Activated naive CD8-positive, alpha-beta T cell treated with anti-CD3 and anti-CD28 coated beads, Interleukin-2, amount 50 U/mL, for 24 hours (primary cell): ENCODE measurements around the gene MOB4.

Experiments
- ATAC-seq: fragments of 150-1000 bp; cut with Tn5 transposase; one replicate; pipeline ENCODE4 v1.10.0; 2021
- DNase-seq: peaks from one replicate; pipeline ENCODE4 v3.0.0; 2021
- H3K27ac Mint-ChIP-seq: one replicate; pipeline ENCODE4 v1.8.0; 2021; ENCODE audit warnings: mild to moderate bottlenecking, mixed read lengths
- H3K27me3 Mint-ChIP-seq: one replicate; pipeline ENCODE4 v1.8.0; 2021; ENCODE audit warnings: mixed read lengths
- H3K36me3 Mint-ChIP-seq: one replicate; pipeline ENCODE4 v1.8.0; 2021; ENCODE audit warnings: low read depth, mixed read lengths
- H3K4me1 Mint-ChIP-seq: one replicate; pipeline ENCODE4 v1.8.0; 2021; ENCODE audit warnings: mixed read lengths
- H3K4me3 Mint-ChIP-seq: one replicate; pipeline ENCODE4 v1.8.0; 2021; ENCODE audit warnings: mild to moderate bottlenecking, moderate library complexity, mixed read lengths
- H3K9me3 Mint-ChIP-seq: one replicate; pipeline ENCODE4 v1.8.0; 2021; ENCODE audit warnings: mixed read lengths

Gene MOB4

GRCh38 chr2:197500503-197501131 lies 15.2 kb upstream of the MOB4 start:
- Mint-ChIP-seq H3K4me1 (peaks cover 60% of the 10 kb centered on the region), H3K36me3 (peaks cover 84% of the 10 kb centered on the region)
- DNase-seq = no peak

DNA sequence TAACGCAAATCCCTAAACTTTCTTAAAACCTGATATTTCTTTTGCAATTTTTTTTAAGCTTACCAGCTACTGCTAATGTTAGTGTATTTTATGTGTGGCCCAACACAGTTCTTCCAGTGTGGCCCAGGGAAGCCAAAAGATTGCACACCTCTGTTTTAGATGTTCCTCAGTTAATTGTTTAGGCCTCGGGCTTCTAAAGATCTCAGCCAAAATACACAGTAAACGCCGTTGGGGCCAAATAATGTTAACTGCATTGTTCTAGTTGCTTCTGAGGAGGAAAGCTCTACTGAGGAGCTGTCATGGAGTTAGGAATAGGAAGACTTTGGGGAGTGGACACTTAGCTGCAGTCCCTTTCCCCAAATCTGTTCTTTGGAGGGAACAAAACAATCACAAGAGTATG lies 13.7 kb upstream of the MOB4 start:
- H3K4me1 Mint-ChIP-seq = peaks cover 44% of the 10 kb centered on the region
- no peaks in the 10 kb centered on the region for H3K27me3 Mint-ChIP-seq
- peak overlapping the region; percentile 97 for H3K4me3 Mint-ChIP-seq
- no peaks in the 10 kb centered on the region for H3K9me3 Mint-ChIP-seq
- no peak for DNase-seq
- peaks cover 70% of the 10 kb centered on the region for H3K36me3 Mint-ChIP-seq
- peak overlapping the region; percentile 97 for H3K27ac Mint-ChIP-seq
- ATAC-seq = no peak

More at GRCh38 chr2:197500503-197501131, 15.2 kb upstream of the MOB4 start:
- Mint-ChIP-seq H3K9me3 (no peaks in the 10 kb centered on the region), H3K27me3 (no peaks in the 10 kb centered on the region), H3K27ac (peak overlapping the region; percentile 97), H3K4me3 (peak overlapping the region; percentile 97)
- no peak for ATAC-seq

DNA sequence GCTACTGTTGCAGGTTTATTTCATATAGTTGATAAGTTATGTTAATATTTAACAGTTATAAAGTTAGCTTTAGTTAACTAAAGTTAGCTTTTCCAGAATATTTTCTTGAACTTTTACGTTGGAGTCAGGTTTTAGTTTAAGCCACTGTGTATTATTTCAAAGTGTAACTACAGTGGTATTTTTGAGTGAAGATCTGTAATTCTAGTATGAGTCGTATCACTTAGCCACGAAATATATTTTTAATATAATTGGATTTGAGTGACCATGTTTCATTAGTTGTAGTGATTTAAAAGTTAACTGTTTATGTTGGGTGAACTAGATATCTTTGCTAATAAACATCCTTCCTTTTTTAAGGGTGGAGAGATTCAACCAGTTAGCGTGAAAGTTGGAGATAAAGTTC lies 13.2 kb upstream of the MOB4 start:
- Mint-ChIP-seq H3K27ac (peak overlapping the region; percentile 97), H3K9me3 (no peaks in the 10 kb centered on the region), H3K36me3 (peaks cover 65% of the 10 kb centered on the region), H3K4me1 (peaks cover 39% of the 10 kb centered on the region), H3K27me3 (no peaks in the 10 kb centered on the region), H3K4me3 (peak overlapping the region; percentile 97)
- DNase-seq (no peak), ATAC-seq (no peak)

DNA sequence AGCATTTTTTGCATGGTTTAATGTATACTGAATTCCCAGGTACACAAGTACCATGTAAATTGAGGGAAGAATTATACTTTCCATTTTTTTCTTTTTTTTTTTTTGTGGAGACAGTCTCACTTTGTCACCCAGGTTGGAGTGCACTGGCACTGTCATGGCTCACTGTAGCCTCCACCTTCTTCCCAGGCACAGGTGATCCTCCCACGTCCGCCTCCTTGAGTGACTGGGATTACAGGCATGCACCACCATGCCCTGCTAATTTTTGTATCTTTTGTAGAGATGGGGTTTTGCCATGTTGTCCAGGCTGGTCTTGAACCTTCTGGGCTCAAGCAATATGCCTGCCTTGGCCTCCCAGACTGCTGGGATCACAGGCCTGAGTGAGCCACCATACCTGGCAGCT lies 11.9 kb upstream of the MOB4 start:
- H3K9me3 Mint-ChIP-seq = no peaks in the 10 kb centered on the region
- no peak for ATAC-seq
- H3K4me3 Mint-ChIP-seq = peak overlapping the region; percentile 53

GRCh38 chr2:197504512-197504911 lies 11.4 kb upstream of the MOB4 start:
- no peaks in the 10 kb centered on the region for H3K9me3 Mint-ChIP-seq
- peak overlapping the region; percentile 29 for H3K4me3 Mint-ChIP-seq
- peak overlapping the region; percentile 71 for H3K27ac Mint-ChIP-seq
- H3K36me3 Mint-ChIP-seq = peaks cover 52% of the 10 kb centered on the region
- DNase-seq (no peak), ATAC-seq (no peak)
- H3K27me3 Mint-ChIP-seq = no peaks in the 10 kb centered on the region
- peaks cover 32% of the 10 kb centered on the region for H3K4me1 Mint-ChIP-seq

More for the DNA sequence above, 11.9 kb upstream of the MOB4 start:
- H3K36me3 Mint-ChIP-seq = peaks cover 54% of the 10 kb centered on the region
- no peaks in the 10 kb centered on the region for H3K27me3 Mint-ChIP-seq
- H3K4me1 Mint-ChIP-seq = peaks cover 32% of the 10 kb centered on the region
- H3K27ac Mint-ChIP-seq = peak overlapping the region; percentile 71
- no peak for DNase-seq

DNA sequence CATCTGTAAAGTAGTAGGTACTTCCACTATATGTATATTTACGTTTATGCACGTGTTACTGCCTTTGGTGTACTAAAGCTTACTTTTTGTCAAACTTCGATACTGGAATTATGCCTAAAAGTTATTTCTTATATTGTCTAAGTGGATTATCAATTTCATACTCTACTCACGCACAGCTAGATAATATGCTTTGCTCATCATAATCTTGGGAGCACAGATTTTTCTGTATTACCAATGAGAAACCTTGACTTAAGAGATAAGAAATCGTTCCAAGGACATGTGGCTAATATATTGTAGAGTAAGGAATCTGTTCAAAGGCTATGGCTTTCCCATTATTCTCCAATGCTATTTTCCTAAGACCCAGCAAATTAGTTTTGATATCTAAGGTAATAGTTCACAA lies 9.2 kb upstream of the MOB4 start:
- ATAC-seq = no peak

GRCh38 chr2:197513915-197514314 lies 2.0 kb upstream of the MOB4 start:
- H3K4me3 Mint-ChIP-seq = no peak overlapping the region
- no peaks in the 10 kb centered on the region for H3K9me3 Mint-ChIP-seq
- DNase-seq (no peak), ATAC-seq (no peak)
- H3K4me1 Mint-ChIP-seq = peaks cover 29% of the 10 kb centered on the region
- H3K27me3 Mint-ChIP-seq = no peaks in the 10 kb centered on the region
- H3K27ac Mint-ChIP-seq = no peak overlapping the region
- peaks cover 4% of the 10 kb centered on the region for H3K36me3 Mint-ChIP-seq

More for the DNA sequence above, 9.2 kb upstream of the MOB4 start:
- DNase-seq = no peak
- no peaks in the 10 kb centered on the region for H3K27me3 Mint-ChIP-seq
- H3K36me3 Mint-ChIP-seq = peaks cover 39% of the 10 kb centered on the region
- no peak overlapping the region for H3K4me3 Mint-ChIP-seq
- H3K4me1 Mint-ChIP-seq = peaks cover 27% of the 10 kb centered on the region
- H3K9me3 Mint-ChIP-seq = no peaks in the 10 kb centered on the region
- H3K27ac Mint-ChIP-seq = no peak overlapping the region

GRCh38 chr2:197514754-197515153 lies 1.1 kb upstream of the MOB4 start:
- DNase-seq (no peak), ATAC-seq (no peak)
- Mint-ChIP-seq H3K27me3 (no peaks in the 10 kb centered on the region), H3K36me3 (peaks cover 10% of the 10 kb centered on the region), H3K9me3 (no peaks in the 10 kb centered on the region), H3K4me3 (peak overlapping the region; percentile 97), H3K27ac (peak overlapping the region; percentile 95), H3K4me1 (peaks cover 36% of the 10 kb centered on the region)

GRCh38 chr2:197515315-197515738 lies 539 bp upstream of the MOB4 start:
- ATAC-seq = no peak
- H3K4me1 Mint-ChIP-seq = peaks cover 37% of the 10 kb centered on the region

DNA sequence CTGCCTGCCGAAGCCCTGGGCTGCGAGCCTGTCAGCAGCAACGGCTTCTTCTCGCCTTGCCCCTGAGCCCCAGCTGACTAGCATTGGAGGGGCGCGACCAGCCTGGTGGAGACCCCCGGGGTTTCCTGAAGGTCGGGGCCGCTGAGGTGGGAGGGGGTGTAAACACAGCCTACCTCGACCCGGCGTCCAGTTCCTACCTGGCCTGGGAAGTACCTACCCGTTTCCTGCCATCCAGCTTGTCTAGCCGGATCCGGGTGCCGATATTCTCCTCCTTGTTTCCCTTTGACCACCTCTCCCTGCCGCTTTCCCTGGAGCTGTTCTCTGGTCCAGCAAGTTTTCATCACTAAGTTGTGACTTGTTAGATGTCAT lies 511 bp downstream of the MOB4 start:
- peak overlapping the region; percentile 89 for H3K27ac Mint-ChIP-seq
- no peak for ATAC-seq
- peaks cover 10% of the 10 kb centered on the region for H3K36me3 Mint-ChIP-seq
- H3K9me3 Mint-ChIP-seq = no peaks in the 10 kb centered on the region
- H3K4me3 Mint-ChIP-seq = peak overlapping the region; percentile 97
- peak; percentile 29 for DNase-seq
- H3K4me1 Mint-ChIP-seq = peaks cover 44% of the 10 kb centered on the region
- H3K27me3 Mint-ChIP-seq = no peaks in the 10 kb centered on the region

More at GRCh38 chr2:197515315-197515738, 539 bp upstream of the MOB4 start:
- Mint-ChIP-seq H3K27me3 (no peaks in the 10 kb centered on the region), H3K27ac (peak overlapping the region; percentile 95), H3K4me3 (peak overlapping the region; percentile 97), H3K36me3 (peaks cover 8% of the 10 kb centered on the region), H3K9me3 (no peaks in the 10 kb centered on the region)
- no peak for DNase-seq

GRCh38 chr2:197517150-197517549 lies 1.3 kb downstream of the MOB4 start:
- H3K4me3 Mint-ChIP-seq = peak overlapping the region; percentile 97
- H3K27ac Mint-ChIP-seq = peak overlapping the region; percentile 89
- peaks cover 44% of the 10 kb centered on the region for H3K4me1 Mint-ChIP-seq
- no peaks in the 10 kb centered on the region for H3K9me3 Mint-ChIP-seq
- no peaks in the 10 kb centered on the region for H3K27me3 Mint-ChIP-seq
- ATAC-seq = no peak
- peaks cover 10% of the 10 kb centered on the region for H3K36me3 Mint-ChIP-seq
- no peak for DNase-seq

GRCh38 chr2:197538412-197538811 lies 22.5 kb downstream of the MOB4 start:
- H3K4me3 Mint-ChIP-seq = no peak overlapping the region
- H3K36me3 Mint-ChIP-seq = peaks cover 53% of the 10 kb centered on the region
- H3K9me3 Mint-ChIP-seq = no peaks in the 10 kb centered on the region
- no peak for ATAC-seq
- no peak overlapping the region for H3K27ac Mint-ChIP-seq
- DNase-seq = no peak
- H3K4me1 Mint-ChIP-seq = peaks cover 24% of the 10 kb centered on the region
- no peaks in the 10 kb centered on the region for H3K27me3 Mint-ChIP-seq

GRCh38 chr2:197539734-197540133 lies 23.9 kb downstream of the MOB4 start:
- DNase-seq (no peak), ATAC-seq (no peak)
- Mint-ChIP-seq H3K27me3 (no peaks in the 10 kb centered on the region), H3K27ac (no peak overlapping the region), H3K9me3 (no peaks in the 10 kb centered on the region), H3K4me1 (peaks cover 14% of the 10 kb centered on the region), H3K4me3 (no peak overlapping the region), H3K36me3 (peaks cover 48% of the 10 kb centered on the region)

DNA sequence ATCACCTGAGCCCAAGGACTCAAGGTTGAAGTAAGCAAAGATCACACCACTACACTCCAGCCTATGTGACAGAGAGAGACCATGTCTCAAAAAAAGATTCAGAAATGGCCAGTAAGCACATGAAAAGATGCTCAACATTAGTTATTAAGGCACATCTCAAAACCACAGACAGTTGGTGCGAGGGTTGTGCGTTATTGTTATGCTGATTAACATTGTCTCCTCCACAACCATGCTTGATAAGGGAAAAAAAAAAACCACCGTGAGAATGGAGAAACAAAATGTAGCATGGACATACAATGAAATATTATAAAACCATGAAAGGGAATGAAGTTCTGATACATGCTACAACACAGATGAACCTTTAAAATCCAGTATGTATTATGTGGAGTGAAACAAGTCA lies 27.3 kb downstream of the MOB4 start:
- DNase-seq = no peak
- Mint-ChIP-seq H3K9me3 (no peaks in the 10 kb centered on the region), H3K27ac (no peak overlapping the region), H3K36me3 (peaks cover 43% of the 10 kb centered on the region), H3K4me3 (no peak overlapping the region), H3K27me3 (no peaks in the 10 kb centered on the region), H3K4me1 (peaks cover 13% of the 10 kb centered on the region)
- no peak for ATAC-seq

DNA sequence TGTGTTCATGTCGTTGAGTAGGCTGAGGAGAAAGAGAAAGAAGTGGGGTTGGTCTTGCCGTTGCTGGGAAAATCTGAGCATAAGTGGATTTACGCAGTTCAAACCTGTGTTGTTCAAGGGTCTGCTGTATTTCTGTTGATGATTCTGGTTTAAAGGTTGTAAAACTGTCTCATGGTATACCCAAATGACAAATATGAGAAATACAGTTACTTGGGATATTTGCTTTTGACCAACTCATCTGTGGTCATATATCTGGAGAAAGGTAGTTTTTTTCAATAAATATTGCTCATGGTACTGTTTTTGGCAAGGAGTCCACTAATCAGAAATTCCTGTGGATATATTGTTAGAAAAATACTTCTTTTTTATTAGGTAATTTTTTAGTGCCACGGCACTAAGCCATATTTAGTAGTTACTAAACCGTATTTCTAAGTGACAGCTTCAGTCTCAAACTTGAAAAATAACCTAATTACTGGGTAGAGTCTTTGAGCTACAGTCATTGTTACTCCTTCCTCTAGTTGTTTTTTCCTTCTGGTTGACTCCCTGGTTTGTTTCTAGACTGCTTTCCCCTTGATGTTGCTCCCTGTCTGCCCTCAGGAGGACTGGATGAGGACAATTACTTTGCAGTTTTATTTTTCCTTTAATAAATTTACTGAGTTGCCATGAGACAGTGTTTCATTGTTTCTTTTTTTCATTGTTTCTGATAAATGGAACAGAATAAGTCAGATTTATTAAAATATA lies 31.5 kb downstream of the MOB4 start:
- no peak for ATAC-seq
- DNase-seq = no peak
- no peaks in the 10 kb centered on the region for H3K9me3 Mint-ChIP-seq
- peaks cover 28% of the 10 kb centered on the region for H3K36me3 Mint-ChIP-seq
- H3K4me1 Mint-ChIP-seq = peaks cover 2% of the 10 kb centered on the region
- no peaks in the 10 kb centered on the region for H3K27me3 Mint-ChIP-seq
- no peak overlapping the region for H3K4me3 Mint-ChIP-seq
- H3K27ac Mint-ChIP-seq = no peak overlapping the region
